Sigmoid colon (tissue), 4 donors: ENCODE data around the gene PROSER2.

ENCODE experiments used
- EP300 ChIP-seq, 4 donors: sonication (generic); formaldehyde crosslinking; IDR thresholded peaks; one replicate each; pipeline ENCODE4 v1.6.1; 2017; ENCODE audit warnings: antibody characterized with exemption in 4 of 4
- POLR2AphosphoS5 ChIP-seq, 4 donors: sonication (generic); formaldehyde crosslinking; IDR thresholded peaks; one replicate each; pipeline ENCODE4 v1.6.1; 2017; ENCODE audit warnings: antibody characterized with exemption in 4 of 4

DNA sequence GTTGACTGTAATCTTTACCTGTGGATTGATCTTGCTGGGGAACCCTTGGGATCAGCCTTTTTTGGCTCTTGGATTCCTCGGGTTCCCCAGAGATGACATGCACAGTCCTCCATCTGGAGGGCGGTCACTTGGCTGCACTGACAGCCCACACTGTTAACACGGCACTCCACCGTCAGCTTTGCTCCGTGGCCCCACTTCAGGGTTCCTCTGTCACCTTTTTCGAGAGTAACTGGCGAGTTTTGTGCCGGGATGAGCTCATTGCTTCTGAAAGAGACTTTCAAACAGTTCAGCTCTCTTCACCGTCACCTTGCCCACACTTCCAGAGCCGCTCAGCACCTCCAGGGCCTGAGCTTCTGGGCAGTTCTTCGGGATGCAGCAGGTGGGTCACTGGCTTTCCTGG, 42.4 kb downstream of the PROSER2 start:
- TF ChIP-seq EP300 (IDR thresholded peaks at IDR 0.05) (no peak), POLR2AphosphoS5 (IDR thresholded peaks at IDR 0.05) (no peak)
